GM21390 (cell line): ENCODE results near the gene BICC1.

Experiments
- ATAC-seq: cut with Tn5 transposase; IDR thresholded peaks from one replicate; pipeline ENCODE4 v1.9.1; 2021; ENCODE audit not compliant: unreplicated experiment

Gene BICC1

DNA sequence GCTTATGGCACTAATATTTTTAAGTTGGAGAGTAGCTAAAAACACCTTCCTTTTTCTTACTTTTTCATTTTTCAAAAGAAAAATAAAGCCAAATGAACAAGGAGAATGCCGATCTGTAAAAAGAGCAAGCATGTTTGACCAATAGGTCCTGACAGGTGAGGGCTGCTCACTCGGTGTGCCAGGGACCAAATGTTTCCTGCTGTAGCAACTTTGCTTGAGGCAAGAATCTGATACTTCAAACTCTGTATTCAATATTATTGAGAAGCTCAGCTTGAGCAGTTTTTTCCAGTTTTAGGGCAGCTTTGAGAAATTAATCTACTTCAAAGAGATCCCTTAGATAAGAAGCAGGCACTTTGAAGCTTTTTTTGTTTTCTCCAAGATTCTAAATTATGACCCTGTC is 298.1 kb downstream of the BICC1 start:
- no peak for ATAC-seq

DNA sequence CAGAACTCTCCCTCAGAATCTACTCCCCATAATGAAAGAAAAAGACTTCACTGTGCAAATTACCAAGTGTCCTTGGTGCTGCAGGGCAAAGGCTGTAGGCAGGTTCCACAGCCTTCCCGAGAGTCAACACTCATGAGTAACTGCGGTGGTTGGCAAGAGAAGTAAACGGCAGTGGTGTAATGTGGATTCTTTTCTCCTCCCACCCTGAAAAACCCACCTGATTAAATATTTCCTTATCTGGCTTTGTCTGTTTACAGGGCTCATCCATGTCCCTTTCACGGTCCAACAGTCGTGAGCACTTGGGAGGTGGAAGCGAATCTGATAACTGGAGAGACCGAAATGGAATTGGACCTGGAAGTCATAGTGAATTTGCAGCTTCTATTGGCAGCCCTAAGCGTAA is 300.9 kb downstream of the BICC1 start:
- ATAC-seq, result no peak

DNA sequence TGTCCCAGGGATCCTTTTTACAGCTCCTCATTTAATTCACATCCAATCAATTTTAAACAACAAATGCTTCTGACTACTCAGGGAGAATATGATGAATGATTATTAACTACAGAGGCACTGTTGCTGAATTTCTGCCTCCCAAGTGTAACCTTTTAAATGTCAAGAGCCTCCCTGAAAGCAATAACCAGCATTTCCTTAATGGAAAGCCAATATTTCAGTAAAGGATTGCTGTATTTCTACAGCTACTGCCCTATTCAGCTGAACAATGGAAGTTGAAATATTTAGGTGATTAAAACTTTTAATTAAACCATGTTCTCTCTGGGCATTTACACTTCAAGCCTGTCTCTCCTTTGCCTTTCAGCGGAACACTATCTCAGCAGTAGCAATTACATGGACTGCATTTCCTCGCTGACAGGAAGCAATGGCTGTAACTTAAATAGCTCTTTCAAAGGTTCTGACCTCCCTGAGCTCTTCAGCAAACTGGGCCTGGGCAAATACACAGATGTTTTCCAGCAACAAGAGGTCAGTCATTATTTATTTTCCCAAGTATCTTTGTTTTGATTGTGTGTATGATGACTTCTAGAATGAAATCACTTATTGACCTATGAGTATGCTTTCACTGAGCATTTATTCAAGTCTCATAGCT is 304.7 kb downstream of the BICC1 start:
- ATAC-seq, result no peak

DNA sequence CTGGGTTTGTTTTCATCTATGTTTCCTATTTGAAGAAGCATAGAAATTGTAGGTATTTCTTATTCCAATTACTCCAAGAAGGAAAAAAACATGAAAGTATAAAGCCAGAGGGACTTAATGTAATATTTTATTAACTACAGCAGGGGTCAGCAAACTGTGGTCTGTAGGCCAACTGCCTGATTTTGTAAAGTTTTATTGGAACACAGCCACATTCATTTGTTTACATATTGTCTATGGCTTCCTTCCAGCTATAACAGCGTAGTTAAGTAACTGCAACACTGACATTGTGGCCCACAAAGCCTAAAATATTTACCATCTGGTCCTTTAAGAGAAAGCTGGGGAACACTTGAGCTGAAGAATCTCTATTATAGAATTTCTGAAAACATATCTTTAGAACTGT is 306.2 kb downstream of the BICC1 start:
- ATAC-seq, result no peak

DNA sequence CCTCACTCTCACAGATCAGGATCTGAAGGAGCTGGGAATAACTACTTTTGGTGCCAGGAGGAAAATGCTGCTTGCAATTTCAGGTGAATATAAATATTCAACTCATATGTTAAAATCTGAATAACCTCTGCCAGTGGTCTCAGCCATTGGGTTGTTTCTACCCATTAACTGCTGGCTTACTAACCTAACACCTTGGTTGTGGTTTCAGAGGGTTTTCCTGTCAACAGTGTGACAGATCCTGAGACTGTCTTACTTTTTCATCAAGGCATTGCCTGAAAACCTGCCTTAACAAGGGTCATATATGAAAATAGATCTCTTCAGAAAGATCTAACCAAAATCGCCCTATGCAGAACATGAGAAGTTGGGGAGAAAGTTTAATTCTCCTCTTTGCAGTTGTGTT is 307.7 kb downstream of the BICC1 start:
- no peak for ATAC-seq

DNA sequence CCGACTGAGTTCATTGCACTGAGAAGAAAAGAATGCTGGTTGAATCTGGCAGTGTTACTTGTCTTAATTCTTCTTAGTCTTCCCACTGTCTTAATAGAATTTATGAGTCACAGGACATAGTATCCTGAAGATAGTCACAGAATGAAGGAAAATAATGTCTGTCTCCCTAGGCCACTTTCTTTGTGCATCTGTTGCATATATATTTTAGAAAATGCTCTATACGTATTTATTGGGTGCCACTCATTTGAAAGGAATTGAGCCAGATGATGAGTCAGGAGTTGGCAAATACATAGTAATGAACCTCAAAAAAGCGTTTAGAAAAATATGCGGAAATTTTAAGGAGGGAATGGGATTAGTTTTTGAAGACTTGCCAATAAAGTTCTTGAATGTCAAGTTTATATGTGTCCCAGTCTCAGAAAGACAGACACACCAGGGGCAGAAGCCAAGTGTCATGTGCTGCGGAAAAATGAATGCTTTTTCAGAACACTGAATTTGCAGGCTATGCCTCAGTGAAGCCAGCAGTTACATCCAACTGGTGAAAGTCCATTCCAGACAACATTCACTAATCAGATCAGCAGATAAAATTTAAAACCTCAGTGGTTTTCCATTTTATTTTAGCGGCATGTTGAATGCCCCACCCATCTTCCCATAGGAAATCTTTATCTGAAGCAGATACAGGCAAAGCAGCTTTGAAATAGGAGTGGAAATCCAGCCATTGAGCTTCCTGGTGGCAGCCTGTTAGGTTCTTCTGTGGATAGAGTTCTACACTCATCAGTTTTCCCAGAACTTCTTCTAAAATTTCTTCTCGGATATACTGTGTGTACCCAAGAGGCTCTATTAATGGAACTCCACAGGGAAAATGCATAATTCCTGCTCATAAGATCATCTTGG is 308.4 kb downstream of the BICC1 start:
- no peak for ATAC-seq

DNA sequence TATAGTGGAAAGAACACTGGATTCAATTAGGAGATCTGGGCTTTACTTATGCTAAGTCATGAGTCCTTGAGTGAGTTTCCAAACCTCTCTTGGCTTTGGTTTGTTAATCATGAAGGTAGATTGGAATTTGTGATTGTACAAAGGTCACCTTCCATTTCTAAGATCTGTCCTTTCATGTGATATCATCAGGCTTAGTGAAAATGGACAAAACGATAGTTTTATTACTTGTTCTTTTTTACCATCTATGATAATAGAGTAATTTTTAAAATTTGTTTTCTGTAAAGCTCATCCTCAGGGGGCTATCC is 309.0 kb downstream of the BICC1 start:
- ATAC-seq, result no peak

DNA sequence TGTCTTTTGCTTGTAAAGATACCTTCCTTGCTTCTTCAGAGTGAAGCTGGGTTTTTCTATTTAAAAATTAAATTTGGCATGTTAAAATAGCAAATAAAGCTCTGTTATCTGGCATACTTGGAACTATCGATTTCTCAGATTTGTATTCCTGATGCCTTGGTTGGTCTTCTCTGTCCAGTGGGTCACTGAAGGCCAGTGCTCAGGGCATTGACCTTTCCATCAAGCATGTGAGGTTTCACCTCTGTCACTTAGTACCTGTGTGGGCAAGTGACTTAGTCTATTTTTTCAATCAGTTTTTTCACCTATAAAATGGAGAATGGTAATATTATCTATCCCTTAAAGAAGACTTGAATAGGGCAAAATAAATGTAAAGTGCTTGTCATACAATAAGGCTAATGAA is 311.3 kb downstream of the BICC1 start:
- ATAC-seq, result no peak

DNA sequence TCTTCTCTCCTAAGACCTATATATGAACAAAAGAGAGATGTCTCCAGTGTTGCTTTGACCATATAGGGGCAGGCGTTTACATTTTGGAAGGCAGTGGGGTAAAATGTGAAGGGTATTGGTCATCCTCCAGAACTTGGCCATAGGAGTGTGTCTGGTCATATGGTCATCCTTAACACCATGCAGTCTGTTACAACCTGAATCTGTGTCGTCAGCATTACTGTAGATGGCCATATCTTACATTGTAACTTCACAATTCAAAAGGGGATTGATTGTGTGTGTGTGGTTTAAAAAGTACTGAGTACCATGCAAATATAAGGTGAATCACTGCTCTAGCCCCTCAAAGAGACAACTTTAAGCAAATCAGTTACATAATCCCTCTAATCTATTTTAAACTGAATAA is 311.7 kb downstream of the BICC1 start:
- no peak for ATAC-seq

DNA sequence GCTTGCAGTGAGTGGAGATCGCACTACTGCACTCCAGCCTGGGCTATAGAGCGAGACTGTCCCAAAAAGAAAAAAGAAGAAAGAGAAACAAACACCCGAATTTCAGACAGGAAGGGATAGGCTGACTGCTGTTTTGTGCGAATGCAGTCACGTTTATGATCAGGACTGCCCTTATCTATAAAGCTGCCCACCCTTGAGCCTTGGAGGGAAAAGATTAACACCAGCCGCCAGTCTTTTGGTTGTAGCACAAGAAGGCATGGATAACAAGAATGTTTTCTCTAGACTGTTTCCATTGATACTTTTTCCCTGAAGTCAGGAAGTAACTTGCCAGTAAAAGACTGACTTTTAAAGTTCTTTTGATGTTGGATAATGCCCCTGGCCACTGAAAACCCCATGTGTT is 314.0 kb downstream of the BICC1 start:
- no peak for ATAC-seq

DNA sequence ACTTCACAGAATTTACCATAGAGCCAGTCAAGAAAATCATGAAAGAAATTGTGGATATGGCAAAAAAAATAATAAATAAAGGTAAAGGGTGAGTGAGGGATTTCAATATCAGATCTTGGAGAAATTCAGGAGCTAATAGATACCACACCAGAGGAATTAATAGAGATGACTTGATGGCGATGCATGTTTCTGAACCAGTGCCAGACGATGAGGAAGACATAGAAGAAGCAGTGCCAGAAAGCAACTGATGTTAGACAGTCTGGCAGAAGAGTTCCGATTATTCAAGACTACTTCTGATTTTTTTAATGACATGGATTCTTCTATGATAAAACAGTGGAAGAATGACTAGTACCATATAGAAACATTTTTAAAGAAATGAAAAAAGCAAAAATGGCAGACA is 314.7 kb downstream of the BICC1 start:
- no peak for ATAC-seq

DNA sequence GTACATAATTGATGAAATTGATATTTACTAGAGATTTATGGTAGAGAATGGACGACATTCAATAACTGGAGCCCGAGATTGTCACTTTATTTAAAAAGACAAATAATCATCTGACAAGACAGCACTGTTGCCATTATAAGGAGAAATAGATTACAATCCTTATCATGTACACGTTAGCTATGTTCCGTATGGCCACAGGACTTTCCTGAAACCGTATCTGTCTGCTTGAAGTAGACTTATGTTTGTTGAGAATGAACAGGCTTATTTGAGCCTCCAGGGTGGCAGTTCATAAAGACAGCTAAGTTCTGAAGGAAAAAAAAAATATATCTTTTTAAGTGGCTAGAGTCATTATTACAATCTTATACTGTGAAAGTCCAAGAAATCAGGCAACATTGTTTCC is 317.2 kb downstream of the BICC1 start:
- no peak for ATAC-seq

DNA sequence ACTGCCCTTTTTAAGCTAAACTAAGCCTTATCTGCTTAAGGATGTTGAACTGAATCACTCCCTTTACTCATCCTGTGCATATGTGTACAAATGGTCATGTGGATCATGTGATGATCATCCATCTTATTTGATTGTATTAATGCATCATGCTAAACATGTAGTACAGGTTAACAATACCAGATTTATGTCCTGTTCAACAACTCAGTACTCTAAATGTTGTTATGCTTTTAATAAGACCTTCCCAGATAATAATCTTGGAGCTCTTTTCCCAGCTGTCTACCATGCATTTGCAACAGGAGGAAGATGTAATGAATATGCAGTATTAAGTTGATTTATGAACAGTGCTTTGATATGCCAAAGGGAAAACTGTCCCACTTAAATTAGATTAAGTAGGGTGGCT is 318.0 kb downstream of the BICC1 start:
- no peak for ATAC-seq

DNA sequence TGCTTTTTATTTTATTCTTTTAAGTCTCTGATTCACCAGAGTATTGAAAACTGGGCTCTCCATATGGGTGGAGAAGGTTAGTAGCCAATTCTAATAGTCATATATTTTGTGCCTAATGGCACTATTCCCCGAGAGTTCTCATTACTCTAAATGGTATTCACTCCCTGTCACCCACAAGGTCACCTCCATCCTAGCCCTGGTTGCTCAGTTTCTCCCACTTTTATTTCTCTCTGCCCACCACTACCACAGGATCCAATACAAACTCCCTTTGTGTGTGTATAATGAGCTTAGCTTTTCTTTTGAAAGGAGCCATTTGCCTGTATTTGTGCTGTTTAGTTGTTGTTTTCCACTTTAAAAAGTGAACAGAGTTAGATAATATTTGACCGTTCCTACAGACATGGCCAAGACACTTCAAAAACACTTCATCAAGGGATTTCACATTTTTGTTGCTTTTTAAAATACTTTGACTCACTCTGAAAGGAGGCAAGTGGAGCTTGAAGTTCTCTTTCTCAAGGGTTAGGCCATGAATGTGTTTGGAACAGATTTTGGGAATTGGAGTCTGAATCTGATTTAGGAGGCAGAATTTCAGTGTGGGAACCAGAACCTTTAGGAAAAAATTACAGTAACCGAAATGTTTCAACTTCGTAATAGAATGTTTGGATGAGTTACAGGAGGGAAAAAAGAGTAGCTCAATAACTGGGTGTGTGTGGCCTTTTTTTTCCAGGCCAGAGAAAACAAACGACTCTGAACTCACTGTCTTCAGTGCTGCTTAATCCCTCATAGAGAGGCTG is 321.3 kb downstream of the BICC1 start:
- no peak for ATAC-seq

DNA sequence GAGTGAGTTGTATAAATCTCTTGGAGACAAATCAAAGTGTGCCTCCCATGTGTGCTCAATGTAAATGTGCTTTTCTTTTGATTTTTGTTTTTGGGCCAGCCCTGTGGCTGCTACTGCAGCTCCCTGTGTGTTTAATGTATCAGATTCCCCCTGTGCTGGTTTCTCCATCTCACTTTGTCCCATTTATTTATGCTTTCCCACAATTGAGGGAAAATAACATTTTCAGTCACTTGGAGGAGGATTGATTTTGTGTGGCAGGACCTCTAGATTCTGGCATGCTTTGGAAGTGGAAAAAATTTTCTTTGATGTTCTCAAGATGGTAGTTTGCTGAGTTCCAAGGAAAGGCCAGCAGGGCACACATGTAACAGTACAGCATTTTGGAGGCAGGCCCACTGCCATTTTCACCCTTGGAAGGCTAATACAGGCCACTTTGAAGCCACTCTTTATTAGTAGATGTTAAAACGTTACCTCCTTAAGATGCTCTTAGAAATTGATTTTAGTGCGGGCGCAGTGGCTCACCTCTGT is 323.6 kb downstream of the BICC1 start:
- ATAC-seq, result no peak

DNA sequence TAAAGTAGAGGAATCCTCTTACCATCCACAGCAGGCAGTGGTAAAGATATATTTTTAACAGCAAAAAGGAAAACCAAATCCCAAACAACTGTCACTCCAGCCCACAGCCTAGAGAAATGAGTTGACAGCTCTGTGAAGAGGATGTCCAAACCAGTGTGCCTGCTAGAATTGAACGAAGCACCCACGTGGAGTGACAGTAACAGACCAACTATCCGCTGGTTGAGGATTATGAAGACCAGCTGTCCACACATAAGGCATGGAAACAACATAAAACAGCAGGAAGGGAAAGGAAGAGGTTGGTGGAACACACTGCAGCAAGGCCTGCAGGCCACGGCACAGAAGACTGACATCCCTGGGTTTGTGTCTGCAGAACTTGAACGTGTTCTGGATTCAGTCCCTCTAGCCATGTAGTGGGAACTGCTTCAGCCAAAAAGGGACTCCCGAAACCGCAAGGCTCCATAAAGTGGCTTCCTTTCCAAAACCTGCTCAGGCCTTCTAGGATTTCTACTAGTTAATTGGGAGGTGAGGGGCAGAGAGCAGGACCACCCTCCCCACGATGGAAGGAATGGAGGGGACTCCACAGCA is 324.4 kb downstream of the BICC1 start:
- ATAC-seq, result no peak

DNA sequence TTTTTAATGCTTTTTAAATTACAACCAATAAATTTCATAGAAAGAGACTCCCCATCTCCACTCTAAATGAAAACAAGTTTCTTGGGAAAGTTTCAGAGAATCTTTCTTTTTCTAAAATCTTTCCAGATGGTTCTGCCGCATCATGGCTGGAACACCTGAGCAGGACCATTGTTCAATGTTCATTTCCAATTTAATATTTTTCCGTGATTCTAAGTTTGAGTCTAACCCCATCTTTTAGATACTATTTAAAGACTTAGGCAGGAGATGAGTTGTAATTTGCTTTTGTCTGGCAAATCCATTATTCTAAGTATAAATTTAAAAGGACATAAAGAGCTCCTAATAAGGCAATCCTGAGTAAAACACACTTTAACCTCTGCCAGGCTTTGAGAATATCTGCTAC is 325.2 kb downstream of the BICC1 start:
- no peak for ATAC-seq

DNA sequence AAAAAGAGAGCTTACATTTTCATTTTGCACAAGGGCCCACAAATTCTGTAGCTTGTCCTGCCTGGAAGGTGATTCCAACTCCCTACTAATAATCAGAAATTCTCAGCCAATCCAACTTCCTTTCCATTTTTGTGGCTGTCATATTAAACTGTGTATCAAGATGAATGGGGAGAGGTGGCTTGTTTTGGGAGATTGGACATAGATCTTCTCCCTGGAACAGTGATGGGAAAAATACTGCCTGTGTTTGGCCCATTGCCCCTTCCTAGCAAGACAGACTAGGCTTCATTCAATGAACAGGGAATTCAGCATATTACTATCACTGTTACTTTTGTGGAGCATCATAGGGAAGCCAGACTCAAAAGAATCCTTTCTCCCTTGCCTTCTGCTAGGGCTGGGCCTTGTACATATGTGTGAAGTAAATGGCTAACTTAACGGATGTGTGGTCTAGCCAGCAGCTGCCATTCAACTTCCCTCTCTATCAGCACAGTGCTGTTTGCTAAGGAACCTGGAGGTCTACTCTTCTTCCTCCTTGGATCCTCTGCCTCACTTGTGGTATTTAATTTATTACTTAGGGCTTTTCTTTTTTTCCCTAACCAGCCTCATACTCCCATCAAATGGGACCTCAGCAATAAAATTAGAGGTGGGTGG is 326.0 kb downstream of the BICC1 start:
- ATAC-seq, result no peak

DNA sequence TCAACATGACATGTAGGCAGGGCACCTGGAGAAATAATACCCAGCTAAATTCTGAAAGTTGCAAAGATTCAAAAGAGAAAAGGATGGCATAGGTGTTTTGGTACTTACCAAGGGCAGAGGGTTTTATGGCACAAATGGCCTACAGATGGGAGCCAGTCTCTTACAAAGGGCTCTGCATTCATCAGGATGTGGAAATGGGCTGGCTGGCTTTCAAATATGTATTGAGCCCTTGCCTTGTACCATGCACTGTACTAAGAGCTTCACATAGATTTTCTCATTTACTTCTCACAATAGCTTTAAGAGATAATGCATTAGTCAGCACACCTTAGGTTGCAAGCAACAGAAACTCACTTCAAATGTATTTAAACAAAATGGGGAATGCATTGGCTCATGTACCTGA is 327.1 kb downstream of the BICC1 start:
- ATAC-seq, result no peak

DNA sequence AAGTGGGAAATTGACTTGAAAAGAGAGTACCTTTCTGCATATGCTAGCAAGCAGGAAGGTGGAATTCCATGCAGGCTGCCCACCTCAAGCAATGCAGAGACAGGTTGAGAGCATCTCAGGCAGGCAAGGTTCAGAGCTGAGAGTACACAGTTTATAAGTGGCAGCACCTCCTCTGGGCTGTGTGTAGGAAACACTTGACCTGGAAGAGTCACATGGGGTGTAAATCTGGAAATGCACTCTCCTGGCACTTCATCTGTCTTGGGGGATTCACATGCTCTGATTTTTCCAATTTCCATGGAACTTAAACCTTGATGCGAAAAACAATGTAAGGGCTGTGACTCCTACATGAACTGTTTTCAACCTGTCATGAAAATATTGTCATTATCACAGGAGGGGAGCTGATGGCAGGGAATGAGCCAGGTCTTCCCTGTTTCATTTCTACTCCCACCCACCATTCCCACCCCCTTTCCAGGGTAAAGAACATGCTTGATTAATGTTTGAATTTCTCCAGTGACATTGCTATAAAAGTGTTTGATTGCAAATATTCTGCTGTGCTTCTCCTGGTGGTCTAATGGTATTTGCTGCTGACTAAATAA is 328.3 kb downstream of the BICC1 start:
- ATAC-seq, result no peak
